ENCODE data around the gene FRMD4A. TPM values are rescaled to one million over a fixed set of nuclear protein-coding genes. Genes with fewer than 3 reads are reported as not detected.

Gene FRMD4A
- total RNA-seq, 1 experiment from 2014 or later, result 19.6 TPM

DNA sequence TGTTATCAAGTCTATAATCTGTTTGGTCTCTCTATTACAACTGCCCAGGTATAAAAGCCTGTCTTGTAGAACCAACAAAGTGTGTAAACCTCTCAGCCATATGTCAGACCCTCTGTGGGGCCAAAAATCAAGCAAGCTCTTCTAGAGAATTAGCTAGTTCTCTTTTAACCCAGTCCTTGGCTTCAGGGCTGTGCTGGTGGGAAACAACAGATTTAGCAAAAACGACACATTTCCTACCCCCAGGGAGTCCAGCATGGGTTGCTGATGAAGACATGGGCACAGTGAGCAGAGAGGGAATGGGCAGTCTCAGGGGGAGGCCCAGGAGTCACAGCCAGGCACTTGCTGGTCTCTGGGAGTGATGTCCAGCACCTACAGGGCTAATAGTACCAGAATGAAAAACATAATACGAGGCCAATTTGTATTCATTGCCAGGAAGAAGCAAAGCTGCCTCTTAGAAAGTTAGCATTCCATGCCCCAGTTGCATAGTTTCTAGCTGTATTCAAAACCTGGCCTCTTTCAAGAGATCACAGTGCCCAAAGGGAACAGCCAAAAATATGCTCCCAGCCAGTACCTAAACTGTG lies 80.1 kb downstream of the FRMD4A start:
- Histone ChIP-seq H4K8ac (replicated peaks; ENCODE audit: insufficient read length, low read depth, low read length) (no peak overlapping the region), H2AK5ac (ENCODE audit: insufficient read length, low read length) (no peak overlapping the region), H3K9ac (ENCODE audit: extremely low read depth, insufficient read length, low read length) (no peak overlapping the region), H3K79me1 (ENCODE audit: insufficient read depth, low read depth, low read length, poor library complexity, severe bottlenecking) (no peaks in the 10 kb centered on the region), H3K23ac (ENCODE audit: insufficient read length, low read depth, low read length) (no peak overlapping the region), H3K56ac (ENCODE audit: insufficient read length, low read depth, low read length) (no peak overlapping the region), H2BK15ac (ENCODE audit: low read depth, low read length) (no peak overlapping the region), H3K4ac (ENCODE audit: low read depth, low read length) (no peak overlapping the region), H3K14ac (ENCODE audit: insufficient read depth, low read length) (no peak overlapping the region), H3K4me2 (ENCODE audit: insufficient read depth, insufficient read length, low read length) (no peak overlapping the region), H3K4me1 (ENCODE audit: insufficient read depth, low read length) (no peaks in the 10 kb centered on the region), H3K23me2 (ENCODE audit: insufficient read length, low read depth, low read length, poor library complexity, severe bottlenecking) (no peaks in the 10 kb centered on the region), H2BK12ac (ENCODE audit: insufficient read length, low read depth, low read length) (no peak overlapping the region), H3K9me3 (ENCODE audit: control insufficient read depth, low read depth, low read length) (no peaks in the 10 kb centered on the region), H2BK120ac (ENCODE audit: low read depth, low read length, poor library complexity, severe bottlenecking) (no peak overlapping the region), H4K5ac (ENCODE audit: insufficient read length, low read depth, low read length) (no peak overlapping the region), H3K27me3 (ENCODE audit: insufficient read depth, low read length) (no peaks in the 10 kb centered on the region), H3K27ac (ENCODE audit: insufficient read length, low read depth, low read length) (no peak overlapping the region), H3T11ph (ENCODE audit: low read length) (no peak overlapping the region), H2AFZ (ENCODE audit: low read length) (no peak overlapping the region), H4K20me1 (ENCODE audit: control insufficient read depth, insufficient read depth, insufficient read length) (no peaks in the 10 kb centered on the region), H4K91ac (ENCODE audit: insufficient read length, low read depth, low read length) (no peak overlapping the region), H3K79me2 (ENCODE audit: insufficient read depth, low read length) (no peaks in the 10 kb centered on the region), H3K18ac (ENCODE audit: insufficient read length, low read depth, low read length) (no peak overlapping the region), H2BK20ac (ENCODE audit: low read depth, low read length, poor library complexity, severe bottlenecking) (no peak overlapping the region), H2BK5ac (ENCODE audit: insufficient read length, low read length) (no peak overlapping the region)
- DNase-seq, result no peak
- peaks cover 0 to 3% of the 10 kb centered on the region in 2 experiments; a peak in 1 of 4 replicates for H3K4me1 Mint-ChIP-seq
- H3K36me3 Mint-ChIP-seq (ENCODE audit: insufficient read depth in 1 of 3, low read depth in 3 of 3), result no peaks in the 10 kb centered on the region; a peak in 1 of 7 replicates
- H3K4me3 Mint-ChIP-seq, result no peak overlapping the region
- no peaks in the 10 kb centered on the region for H3K27me3 Mint-ChIP-seq (ENCODE audit: low read depth)
- peaks cover 0 to 7% of the 10 kb centered on the region in 2 experiments; a peak in 3 of 5 replicates for H3K9me3 Mint-ChIP-seq
- H3K27ac Mint-ChIP-seq, result no peak overlapping the region; a peak in 1 of 7 replicates
- TF ChIP-seq, protein P1, sequence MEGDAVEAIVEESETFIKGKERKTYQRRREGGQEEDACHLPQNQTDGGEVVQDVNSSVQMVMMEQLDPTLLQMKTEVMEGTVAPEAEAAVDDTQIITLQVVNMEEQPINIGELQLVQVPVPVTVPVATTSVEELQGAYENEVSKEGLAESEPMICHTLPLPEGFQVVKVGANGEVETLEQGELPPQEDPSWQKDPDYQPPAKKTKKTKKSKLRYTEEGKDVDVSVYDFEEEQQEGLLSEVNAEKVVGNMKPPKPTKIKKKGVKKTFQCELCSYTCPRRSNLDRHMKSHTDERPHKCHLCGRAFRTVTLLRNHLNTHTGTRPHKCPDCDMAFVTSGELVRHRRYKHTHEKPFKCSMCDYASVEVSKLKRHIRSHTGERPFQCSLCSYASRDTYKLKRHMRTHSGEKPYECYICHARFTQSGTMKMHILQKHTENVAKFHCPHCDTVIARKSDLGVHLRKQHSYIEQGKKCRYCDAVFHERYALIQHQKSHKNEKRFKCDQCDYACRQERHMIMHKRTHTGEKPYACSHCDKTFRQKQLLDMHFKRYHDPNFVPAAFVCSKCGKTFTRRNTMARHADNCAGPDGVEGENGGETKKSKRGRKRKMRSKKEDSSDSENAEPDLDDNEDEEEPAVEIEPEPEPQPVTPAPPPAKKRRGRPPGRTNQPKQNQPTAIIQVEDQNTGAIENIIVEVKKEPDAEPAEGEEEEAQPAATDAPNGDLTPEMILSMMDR (conservative IDR thresholded peaks at IDR 0.05), result no peak
- no CpG with 5 or more reads among the region's 2 CpGs for WGBS (ENCODE audit: extremely low coverage, insufficient read length, low lambda C conversion rate)

All from H9 (cell line).